Mucosa of gallbladder (tissue), 1 donor: Measurements from ENCODE around the gene PTPRM. TPM values are rescaled to one million over a fixed set of nuclear protein-coding genes. Genes with fewer than 3 reads are reported as not detected.

Experiments used
- DNase-seq: peaks from one replicate; pipeline ENCODE4 v3.0.0-alpha.2; 2020; ENCODE audit warnings: low spot score
- total RNA-seq: library from RNA; stranded (reverse); gene quantifications from one replicate; pipeline ENCODE4 v1.2.1, GENCODE V29; 2021
- donor health status: DM: no; HTN: no; CAD: no.

The PTPRM gene
- total RNA-seq, 1 donor from 2014 or later: 61.5 TPM

- no peak for DNase-seq
These were observed 329.8 kb downstream of the PTPRM start for GRCh38 chr18:7896805-7897518.

- DNase-seq: no peak
These were observed 331.1 kb downstream of the PTPRM start for GRCh38 chr18:7898181-7898580.

GRCh38 chr18:7899078-7899477, 332.0 kb downstream of the PTPRM start:
- DNase-seq: no peak

GRCh38 chr18:7900091-7900490, 333.0 kb downstream of the PTPRM start:
- DNase-seq: no peak

GRCh38 chr18:7901657-7902056, 334.5 kb downstream of the PTPRM start:
- DNase-seq: no peak

GRCh38 chr18:7902399-7902839, 335.3 kb downstream of the PTPRM start:
- peak; percentile 64 for DNase-seq

GRCh38 chr18:7904529-7904928, 337.4 kb downstream of the PTPRM start:
- no peak for DNase-seq

GRCh38 chr18:7908681-7909299, 341.7 kb downstream of the PTPRM start:
- DNase-seq: no peak

- DNase-seq: no peak
These were observed 347.9 kb downstream of the PTPRM start for GRCh38 chr18:7914834-7915670.

GRCh38 chr18:7918701-7919100, 351.6 kb downstream of the PTPRM start:
- DNase-seq: no peak

GRCh38 chr18:7919565-7919964, 352.4 kb downstream of the PTPRM start:
- no peak for DNase-seq

GRCh38 chr18:7921938-7922587, 354.9 kb downstream of the PTPRM start:
- no peak for DNase-seq

GRCh38 chr18:7923105-7923504, 356.0 kb downstream of the PTPRM start:
- DNase-seq: no peak

GRCh38 chr18:7924616-7925015, 357.5 kb downstream of the PTPRM start:
- DNase-seq: no peak

GRCh38 chr18:7926526-7926925, 359.4 kb downstream of the PTPRM start:
- DNase-seq: peak; percentile 76

GRCh38 chr18:7927119-7927518, 360.0 kb downstream of the PTPRM start:
- no peak for DNase-seq

- DNase-seq: no peak
These were observed 364.6 kb downstream of the PTPRM start for GRCh38 chr18:7931763-7932162.

- no peak for DNase-seq
These were observed 370.2 kb downstream of the PTPRM start for GRCh38 chr18:7937268-7937667.

GRCh38 chr18:7939521-7939920, 372.4 kb downstream of the PTPRM start:
- no peak for DNase-seq

- DNase-seq: no peak
These were observed 373.3 kb downstream of the PTPRM start for GRCh38 chr18:7940379-7940778.

GRCh38 chr18:7940971-7941370, 373.9 kb downstream of the PTPRM start:
- no peak for DNase-seq

GRCh38 chr18:7941533-7941932, 374.4 kb downstream of the PTPRM start:
- peak; percentile 95 for DNase-seq
